GM23248 (cell line): Measurements from ENCODE around the gene LRFN3.

Source experiments
- EZH2 ChIP-seq: fragments of 200-600 bp; sonication (generic); IDR thresholded peaks from 2 replicates; pipeline ENCODE4 v1.6.1; 2018; ENCODE audit warnings: antibody characterized with exemption, mild to moderate bottlenecking; ENCODE audit not compliant: insufficient read depth, poor library complexity, severe bottlenecking
- EZH2phosphoT487 ChIP-seq: fragments of 200-600 bp; sonication (generic); IDR thresholded peaks from 2 replicates; pipeline ENCODE4 v1.6.1; 2018; ENCODE audit warnings: antibody characterized with exemption, moderate library complexity, mild to moderate bottlenecking, low read depth; ENCODE audit not compliant: insufficient read depth

- TF ChIP-seq EZH2phosphoT487, result no peak
- no peak for TF ChIP-seq EZH2
Measured at GRCh38 chr19:35932291-35932936, 3.8 kb upstream of the LRFN3 start.
